IgD-negative memory B cell (primary cell): ENCODE measurements around the gene SESN2. TPM values are rescaled to one million over a fixed set of nuclear protein-coding genes. Genes with fewer than 3 reads are reported as not detected.

ENCODE experiments used
- H3K27ac Mint-ChIP-seq, 3 donors: one replicate each; pipeline ENCODE4 v1.8.0; 2020 to 2022; ENCODE audit warnings: mild to moderate bottlenecking in 3 of 3, mixed read lengths in 3 of 3, moderate library complexity in 1 of 3
- H3K27me3 Mint-ChIP-seq: one replicate; pipeline ENCODE4 v1.8.0; 2021; ENCODE audit warnings: mixed read lengths
- H3K36me3 Mint-ChIP-seq: one replicate; pipeline ENCODE4 v1.8.0; 2020; ENCODE audit warnings: mild to moderate bottlenecking, mixed read lengths
- H3K4me1 Mint-ChIP-seq, 3 donors: one replicate each; pipeline ENCODE4 v1.8.0; 2020 to 2022; ENCODE audit warnings: mixed read lengths in 3 of 3, mild to moderate bottlenecking in 1 of 3
- H3K4me3 Mint-ChIP-seq, 4 donors: one replicate each; pipeline ENCODE4 v1.8.0; 2020 to 2022; ENCODE audit warnings: mild to moderate bottlenecking in 4 of 4, mixed read lengths in 4 of 4, moderate library complexity in 3 of 4
- H3K9me3 Mint-ChIP-seq, 3 donors: one replicate each; pipeline ENCODE4 v1.8.0; 2020 to 2021; ENCODE audit warnings: mixed read lengths in 3 of 3, mild to moderate bottlenecking in 1 of 3
- polyA plus RNA-seq: library from polyadenylated mRNA; unstranded; fragments of 300-500 nt; fragmentation: Illumina TruSeq; gene quantifications from one replicate; pipeline ENCODE4 v1.2.3, GENCODE V29; 2021

SESN2 gene
- 5.9 TPM for polyA plus RNA-seq

GRCh38 chr1:28259252-28259933 is at the start of gene SESN2:
Gene SESN2 (plus strand): TSS chr1:28259518. CDS start chr1:28259848, 330 bp downstream.
- peaks cover 14 to 18% (median 15%) of the 10 kb centered on the region in 3 donors for H3K4me1 Mint-ChIP-seq
- no peaks in the 10 kb centered on the region for H3K27me3 Mint-ChIP-seq
- peak within 1 kb of the TSS; percentile 83 to 92 (median 88) for H3K4me3 Mint-ChIP-seq
- no peaks in the 10 kb centered on the region for H3K9me3 Mint-ChIP-seq
- peaks cover 3% of the 10 kb centered on the region for H3K36me3 Mint-ChIP-seq
- H3K27ac Mint-ChIP-seq = peak within 1 kb of the TSS; percentile 59 to 93 (median 86)

GRCh38 chr1:28209700-28210099 is 49.6 kb upstream of the SESN2 start:
- Mint-ChIP-seq H3K4me1 (peaks cover 0 to 7% (median 2%) of the 10 kb centered on the region in 3 donors), H3K27me3 (no peaks in the 10 kb centered on the region), H3K27ac (no peak overlapping the region), H3K4me3 (no peak overlapping the region), H3K9me3 (no peaks in the 10 kb centered on the region), H3K36me3 (peaks cover 1% of the 10 kb centered on the region)

- Mint-ChIP-seq H3K4me3 (no peak overlapping the region), H3K27ac (no peak overlapping the region), H3K36me3 (peaks cover 1% of the 10 kb centered on the region), H3K4me1 (peaks cover 0 to 7% (median 2%) of the 10 kb centered on the region in 3 donors), H3K9me3 (no peaks in the 10 kb centered on the region), H3K27me3 (no peaks in the 10 kb centered on the region)
Observed at GRCh38 chr1:28213315-28213714, 46.0 kb upstream of the SESN2 start.

DNA sequence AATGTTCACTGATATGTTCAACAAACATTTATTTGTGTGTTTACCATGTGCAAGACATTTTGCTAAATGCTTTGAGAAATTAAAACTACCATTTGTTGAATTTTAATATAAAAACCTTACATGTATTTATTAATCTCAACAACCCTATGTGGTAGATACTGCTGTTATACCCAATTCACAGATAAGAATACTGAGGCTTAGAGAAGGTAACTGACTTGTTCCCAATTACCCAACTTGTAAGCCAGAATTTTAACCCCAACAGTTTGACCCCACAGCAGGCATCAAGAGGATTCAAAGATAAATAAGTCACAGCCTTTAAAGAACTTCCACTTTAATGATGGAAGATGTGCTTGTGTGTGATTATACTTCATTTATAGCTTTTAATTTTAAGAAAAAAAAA is 30.2 kb upstream of the SESN2 start:
- Mint-ChIP-seq H3K4me3 (peak overlapping the region in 1 of 4 donors; percentile 43), H3K9me3 (no peaks in the 10 kb centered on the region), H3K27ac (no peak overlapping the region), H3K4me1 (peaks cover 16 to 19% (median 18%) of the 10 kb centered on the region in 3 donors), H3K36me3 (peaks cover 2% of the 10 kb centered on the region), H3K27me3 (no peaks in the 10 kb centered on the region)

DNA sequence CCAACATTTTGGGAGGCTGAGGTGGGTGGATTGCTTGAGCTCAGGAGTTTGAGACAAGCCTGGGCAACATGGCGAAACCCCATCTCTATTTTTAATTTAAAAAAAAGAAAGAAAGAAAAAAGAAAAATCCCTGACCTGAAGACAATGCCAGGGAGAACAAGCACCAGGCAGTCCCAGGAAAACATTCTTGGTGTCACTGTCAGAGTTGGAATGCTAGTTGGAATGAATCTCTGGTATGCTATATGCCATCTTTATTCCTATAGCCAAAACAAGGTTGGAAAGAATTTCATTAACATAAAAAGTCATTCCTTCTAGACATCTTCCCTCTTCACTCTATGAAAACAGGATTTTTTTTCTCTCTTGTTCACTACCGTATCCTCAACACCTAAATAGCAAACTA is 29.3 kb upstream of the SESN2 start:
- H3K9me3 Mint-ChIP-seq = no peaks in the 10 kb centered on the region
- H3K36me3 Mint-ChIP-seq = peaks cover 2% of the 10 kb centered on the region
- no peaks in the 10 kb centered on the region for H3K27me3 Mint-ChIP-seq
- peaks cover 16 to 19% (median 18%) of the 10 kb centered on the region in 3 donors for H3K4me1 Mint-ChIP-seq
- peak overlapping the region in 1 of 4 donors; percentile 65 for H3K4me3 Mint-ChIP-seq
- peak overlapping the region in 1 of 3 donors; percentile 78 for H3K27ac Mint-ChIP-seq

- Mint-ChIP-seq H3K4me1 (peaks cover 16 to 19% (median 18%) of the 10 kb centered on the region in 3 donors), H3K36me3 (no peaks in the 10 kb centered on the region), H3K4me3 (peak within 1 kb of the TSS; percentile 95 to 100 (median 98)), H3K27ac (peak within 1 kb of the TSS; percentile 89 to 99 (median 99)), H3K27me3 (no peaks in the 10 kb centered on the region), H3K9me3 (no peaks in the 10 kb centered on the region)
Observed at GRCh38 chr1:28232558-28233263, 26.6 kb upstream of the SESN2 start, which contains the start of gene DNAJC8. Gene DNAJC8 (minus strand): TSS chr1:28233029. CDS start chr1:28232998, 31 bp downstream.

- no peaks in the 10 kb centered on the region for H3K27me3 Mint-ChIP-seq
- H3K4me3 Mint-ChIP-seq = peak overlapping the region; percentile 30 to 99 (median 69)
- peak overlapping the region; percentile 39 to 99 (median 89) for H3K27ac Mint-ChIP-seq
- H3K36me3 Mint-ChIP-seq = no peaks in the 10 kb centered on the region
- H3K9me3 Mint-ChIP-seq = no peaks in the 10 kb centered on the region
- peaks cover 16 to 19% (median 18%) of the 10 kb centered on the region in 3 donors for H3K4me1 Mint-ChIP-seq
Observed at GRCh38 chr1:28233264-28233606, 26.1 kb upstream of the SESN2 start.

- Mint-ChIP-seq H3K27me3 (no peaks in the 10 kb centered on the region), H3K4me1 (peaks cover 9 to 15% (median 14%) of the 10 kb centered on the region in 3 donors), H3K4me3 (peak within 1 kb of the TSS in 1 of 4 donors; percentile 39), H3K27ac (no peak within 1 kb of the TSS), H3K36me3 (no peaks in the 10 kb centered on the region), H3K9me3 (no peaks in the 10 kb centered on the region)
Observed at GRCh38 chr1:28235755-28236655, 23.3 kb upstream of the SESN2 start, which contains the start of gene ATP5IF1. Gene ATP5IF1 (plus strand): TSS chr1:28236124. CDS start chr1:28236184, 60 bp downstream.

- H3K9me3 Mint-ChIP-seq = no peaks in the 10 kb centered on the region
- H3K4me1 Mint-ChIP-seq = peaks cover 9 to 14% (median 12%) of the 10 kb centered on the region in 3 donors
- no peaks in the 10 kb centered on the region for H3K27me3 Mint-ChIP-seq
- H3K4me3 Mint-ChIP-seq = no peak overlapping the region
- H3K36me3 Mint-ChIP-seq = no peaks in the 10 kb centered on the region
- no peak overlapping the region for H3K27ac Mint-ChIP-seq
Observed at GRCh38 chr1:28236656-28237322, 22.5 kb upstream of the SESN2 start.

DNA sequence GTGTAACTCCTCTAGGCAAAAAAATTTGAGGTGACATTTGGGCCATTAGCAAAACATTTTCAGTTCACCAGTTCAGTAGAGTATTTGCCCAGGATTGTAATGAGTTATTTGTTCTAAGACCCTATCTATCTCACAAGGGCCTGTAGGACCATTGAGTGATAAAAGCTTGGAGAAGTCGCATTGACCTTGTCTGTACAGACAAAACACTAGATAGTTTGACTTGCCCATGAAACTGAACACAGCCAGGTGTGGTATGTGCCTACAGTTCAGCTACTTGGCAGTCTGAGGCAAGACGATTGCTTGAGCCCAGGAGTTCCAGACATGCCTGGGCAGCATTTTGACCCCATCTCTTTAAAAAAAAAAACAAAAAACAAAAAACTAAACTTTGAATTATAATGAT is 20.3 kb upstream of the SESN2 start:
- Mint-ChIP-seq H3K9me3 (no peaks in the 10 kb centered on the region), H3K36me3 (no peaks in the 10 kb centered on the region), H3K27me3 (no peaks in the 10 kb centered on the region), H3K4me1 (peaks cover 8 to 14% (median 8%) of the 10 kb centered on the region in 3 donors), H3K27ac (no peak overlapping the region), H3K4me3 (peak overlapping the region in 1 of 4 donors; percentile 19)

DNA sequence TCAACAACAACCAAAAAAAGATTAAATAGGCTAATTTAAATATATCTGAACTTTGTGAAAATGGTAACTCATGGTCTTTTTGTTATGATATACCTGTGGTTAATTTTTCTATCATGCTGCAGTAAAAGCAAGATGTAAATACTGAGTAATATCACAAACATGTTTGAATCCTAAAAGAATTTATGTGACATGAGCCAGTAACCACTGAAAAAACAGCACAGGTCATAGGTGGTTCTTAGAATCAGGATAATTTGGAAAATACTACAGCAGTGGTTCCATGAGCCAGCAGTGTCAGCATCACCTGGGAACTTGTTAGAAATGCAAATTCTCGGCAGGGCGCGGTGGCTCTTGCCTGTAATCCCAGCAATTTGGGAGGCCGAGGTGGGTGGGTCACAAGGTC is 19.3 kb upstream of the SESN2 start:
- Mint-ChIP-seq H3K4me1 (peaks cover 16 to 22% (median 17%) of the 10 kb centered on the region in 3 donors), H3K4me3 (no peak overlapping the region), H3K27ac (no peak overlapping the region), H3K27me3 (no peaks in the 10 kb centered on the region), H3K9me3 (no peaks in the 10 kb centered on the region), H3K36me3 (peaks cover 2% of the 10 kb centered on the region)

DNA sequence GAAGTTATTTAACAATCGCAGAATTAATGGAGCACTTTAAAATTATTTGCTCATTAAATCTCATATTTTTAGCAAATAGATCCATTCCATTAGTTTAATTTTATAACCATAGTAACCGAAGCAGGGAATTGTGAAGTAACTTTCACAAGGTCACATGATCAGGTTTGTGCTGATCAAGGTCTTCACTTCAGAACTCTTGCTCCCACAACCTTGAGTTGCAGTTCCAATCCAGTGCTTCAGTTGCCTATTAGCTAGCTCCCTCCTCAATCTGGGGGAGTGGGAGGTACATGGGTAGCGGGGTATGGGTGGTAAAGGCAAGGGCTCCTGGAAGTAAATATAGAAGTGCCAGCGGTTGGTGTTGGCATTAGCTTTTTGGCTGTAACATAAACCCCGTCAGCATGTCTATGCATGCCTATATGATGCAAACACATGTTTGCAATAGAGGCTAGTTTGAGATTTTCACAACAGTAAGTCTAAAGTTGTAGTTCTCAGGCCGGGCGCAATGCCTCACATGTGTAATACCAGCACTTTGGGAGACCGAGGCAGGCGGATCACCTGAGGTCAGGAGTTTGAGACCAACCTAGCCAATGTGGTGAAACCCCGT is 17.6 kb upstream of the SESN2 start:
- Mint-ChIP-seq H3K4me1 (peaks cover 21 to 26% (median 22%) of the 10 kb centered on the region in 3 donors), H3K4me3 (peak overlapping the region in 1 of 4 donors; percentile 9), H3K27ac (no peak overlapping the region), H3K27me3 (no peaks in the 10 kb centered on the region), H3K9me3 (no peaks in the 10 kb centered on the region), H3K36me3 (peaks cover 2% of the 10 kb centered on the region)

GRCh38 chr1:28243685-28244311 is 15.5 kb upstream of the SESN2 start:
- H3K27me3 Mint-ChIP-seq = no peaks in the 10 kb centered on the region
- peak overlapping the region; percentile 74 to 93 (median 88) for H3K4me3 Mint-ChIP-seq
- peaks cover 36 to 39% (median 38%) of the 10 kb centered on the region in 3 donors for H3K4me1 Mint-ChIP-seq
- H3K27ac Mint-ChIP-seq = peak overlapping the region; percentile 90 to 96 (median 95)
- H3K9me3 Mint-ChIP-seq = no peaks in the 10 kb centered on the region
- H3K36me3 Mint-ChIP-seq = peaks cover 2% of the 10 kb centered on the region
